GM18507 (cell line): ENCODE measurements around the gene NUF2.
"Not testable (repeated sequence)": the region's sequence is repeated elsewhere in the genome, so short reads cannot be mapped to it uniquely, and the experiment has no call there.

Experiments
- DNase-seq: peaks from one replicate; pipeline ENCODE4 v3.0.0; 2011; ENCODE audit warnings: low read depth; ENCODE audit not compliant: insufficient read length; ENCODE audit errors: extremely low spot score
- FAIRE-seq: peaks from 2 replicates; lab custom pipeline; 2011; peaks lifted over from hg19 to GRCh38; lab: Jason Lieb, UNC

NUF2 gene

GRCh38 chr1:163320891-163321290, 863 bp upstream of the NUF2 start:
- DNase-seq (no peak), FAIRE-seq (peak; percentile 41)

- not testable (repeated sequence) for FAIRE-seq, DNase-seq
Observed at GRCh38 chr1:163323339-163323738, 1.6 kb downstream of the NUF2 start.

GRCh38 chr1:163331116-163331515, 9.4 kb downstream of the NUF2 start:
- FAIRE-seq: no peak
- no peak for DNase-seq

- DNase-seq (no peak), FAIRE-seq (no peak)
Observed at GRCh38 chr1:163335216-163335615, 13.5 kb downstream of the NUF2 start.

GRCh38 chr1:163337631-163338030, 15.9 kb downstream of the NUF2 start:
- FAIRE-seq: no peak
- DNase-seq: no peak

GRCh38 chr1:163346326-163346870, 24.6 kb downstream of the NUF2 start:
- FAIRE-seq: no peak
- DNase-seq: no peak

DNA sequence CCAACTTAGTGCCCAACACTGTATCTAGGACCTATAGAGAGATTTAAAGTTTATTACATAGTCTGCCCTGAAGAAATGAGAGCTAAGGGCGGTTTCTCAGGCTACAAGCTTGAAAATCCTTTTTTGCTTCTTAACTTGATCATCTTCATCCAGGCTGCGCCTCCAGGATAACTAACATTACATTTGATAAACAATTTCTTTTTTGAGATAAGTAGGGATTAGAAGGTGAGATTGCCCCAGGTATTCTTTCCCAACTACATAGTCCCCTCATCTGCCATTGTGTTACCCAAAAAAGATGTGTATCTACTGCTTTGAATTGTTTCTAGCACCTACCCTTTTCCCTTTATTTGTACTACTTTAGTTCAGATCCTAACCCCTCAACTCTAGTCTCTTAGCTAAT, 25.4 kb downstream of the NUF2 start:
- FAIRE-seq: peak; percentile 35

DNA sequence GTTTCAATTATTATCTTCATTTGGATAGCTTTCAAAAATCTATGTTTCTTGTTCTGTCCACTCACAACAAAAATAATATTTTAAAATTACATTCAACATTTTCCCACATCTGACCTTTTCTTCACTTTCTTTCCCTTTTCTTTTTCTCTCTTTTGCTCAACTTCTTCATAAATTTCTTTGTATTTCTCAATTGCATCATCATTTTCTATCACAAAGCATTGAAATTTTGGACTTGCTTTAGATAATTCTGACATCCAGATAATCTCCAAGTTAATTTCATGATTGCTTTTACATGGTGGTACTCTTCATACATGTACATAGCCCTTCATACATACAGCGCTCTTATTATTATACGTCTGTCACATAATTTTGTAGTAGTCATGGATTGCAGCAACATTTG, 30.2 kb downstream of the NUF2 start:
- DNase-seq (no peak), FAIRE-seq (no peak)

More for the DNA sequence above, 25.4 kb downstream of the NUF2 start:
- DNase-seq: no peak

DNA sequence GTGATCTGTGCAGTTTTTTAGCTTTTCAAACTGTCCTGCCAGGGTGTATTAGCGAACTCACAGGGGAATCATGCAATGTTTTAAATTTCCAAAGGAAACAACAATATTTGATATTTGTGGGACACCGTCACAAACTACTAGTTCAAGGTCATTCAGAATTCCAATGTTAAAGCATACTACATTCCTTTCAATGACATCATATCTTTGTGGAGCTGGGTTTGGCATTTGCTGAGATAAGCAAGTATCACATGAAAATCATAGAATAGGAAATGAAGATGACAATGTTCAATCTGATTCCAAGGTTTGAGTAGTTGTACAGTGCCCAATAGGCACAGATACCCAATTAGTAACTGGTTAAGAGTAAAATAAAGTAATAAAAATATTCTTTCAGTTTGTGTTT, 35.6 kb downstream of the NUF2 start:
- DNase-seq (no peak), FAIRE-seq (no peak)

- not testable (repeated sequence) for FAIRE-seq, DNase-seq
Observed at GRCh38 chr1:163358172-163358571, 36.4 kb downstream of the NUF2 start.

DNA sequence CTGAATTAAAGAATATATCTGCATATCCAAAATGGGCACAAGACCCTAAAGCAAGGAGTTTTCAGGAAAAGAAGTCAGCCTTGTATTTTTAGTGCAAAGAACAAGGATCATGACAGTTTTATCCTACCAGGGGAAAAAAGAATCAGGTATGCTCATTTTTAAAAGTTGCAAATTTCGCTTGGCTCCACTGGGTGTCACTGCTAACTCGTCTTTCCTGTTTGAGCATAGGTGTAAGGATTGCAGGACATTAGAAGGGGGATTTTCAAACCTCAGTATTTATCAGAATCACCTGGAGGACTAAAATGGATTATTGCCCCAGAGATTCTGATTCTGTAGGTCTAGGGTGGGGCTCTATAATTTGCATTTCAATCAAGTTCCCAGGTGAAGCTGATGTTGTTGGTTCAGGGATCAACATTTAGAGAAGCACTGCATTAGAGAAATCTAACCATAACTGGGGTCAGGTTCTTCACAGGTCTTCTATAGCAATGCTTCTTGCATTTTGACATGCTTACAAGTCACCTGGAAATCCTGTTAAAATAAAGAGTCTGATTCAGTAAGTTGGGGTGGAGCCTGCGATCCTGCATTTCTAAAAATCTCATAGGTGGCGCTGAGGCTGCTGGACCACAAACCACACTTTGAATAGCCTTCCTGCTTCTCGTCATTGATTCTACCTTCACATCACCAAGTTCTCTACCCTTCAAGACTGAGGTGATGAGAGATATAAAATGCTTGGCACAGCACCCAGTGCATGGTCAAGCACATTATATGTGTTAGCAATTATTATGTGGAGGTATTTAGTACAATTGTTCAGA, 39.6 kb downstream of the NUF2 start:
- no peak for DNase-seq
- peak; percentile 64 for FAIRE-seq

GRCh38 chr1:163365186-163365585, 43.4 kb downstream of the NUF2 start:
- no peak for DNase-seq
- FAIRE-seq: no peak

- no peak for DNase-seq
- no peak for FAIRE-seq
Observed at GRCh38 chr1:163366555-163366954, 44.8 kb downstream of the NUF2 start.

DNA sequence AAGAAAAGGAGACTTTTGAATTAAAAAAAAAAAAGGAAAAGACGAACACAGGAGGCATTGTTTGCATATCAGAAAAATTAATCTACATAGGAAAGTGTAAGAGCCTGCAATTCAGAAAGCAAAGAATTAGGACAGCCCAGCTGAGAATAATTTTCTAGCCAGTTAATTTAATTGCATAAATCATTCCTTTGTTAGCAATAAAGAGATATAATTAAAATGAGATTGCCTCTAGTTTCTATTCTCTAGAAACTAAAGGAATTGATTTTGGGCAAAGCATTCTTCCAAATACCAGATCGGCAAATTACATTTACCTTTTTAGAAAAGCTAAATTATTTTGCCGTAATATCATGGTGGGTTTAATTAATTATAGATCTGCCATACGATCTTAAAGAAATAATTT, 46.0 kb downstream of the NUF2 start:
- no peak for DNase-seq
- no peak for FAIRE-seq

DNA sequence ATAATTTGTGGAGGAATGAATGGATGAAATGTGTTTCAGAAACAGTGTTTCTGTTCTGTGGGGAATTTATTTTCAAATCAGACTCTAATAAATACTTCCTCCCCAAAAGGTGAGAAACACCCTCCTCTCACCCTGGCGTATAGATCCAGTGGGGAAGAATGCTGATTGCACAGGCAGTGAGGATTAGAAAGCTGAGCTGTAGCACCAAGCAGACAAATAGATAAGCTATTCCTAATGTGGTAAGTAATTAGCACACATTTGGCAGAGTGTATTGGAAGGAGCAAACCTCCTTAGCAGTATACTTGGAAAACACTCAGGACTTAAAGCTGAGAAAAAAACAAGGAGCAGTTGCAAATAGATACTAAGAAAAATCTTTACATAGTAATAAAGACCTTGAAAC, 50.8 kb downstream of the NUF2 start:
- DNase-seq: no peak
- no peak for FAIRE-seq

DNA sequence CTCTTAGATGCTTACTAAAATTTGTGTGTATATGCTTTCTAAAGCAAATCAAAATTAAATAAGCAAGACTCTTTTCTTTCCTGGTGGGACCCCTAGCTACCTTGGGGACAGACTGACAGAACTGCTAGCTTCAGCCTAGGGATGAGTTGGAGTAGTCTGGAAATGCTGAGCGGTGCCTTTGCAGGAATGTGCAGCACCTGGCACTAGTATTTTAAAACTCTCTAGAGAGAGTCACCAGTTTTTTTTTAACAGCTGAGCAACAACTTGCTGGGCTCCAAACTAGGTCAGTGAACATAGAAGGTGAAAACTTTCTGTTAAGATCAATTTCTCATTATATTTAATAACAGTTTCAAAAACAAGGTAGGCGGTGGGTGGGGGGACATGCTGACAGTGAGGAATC, 56.8 kb downstream of the NUF2 start:
- FAIRE-seq (no peak), DNase-seq (no peak)

- FAIRE-seq: no peak
Observed at GRCh38 chr1:163379801-163380200, 58.0 kb downstream of the NUF2 start.

DNA sequence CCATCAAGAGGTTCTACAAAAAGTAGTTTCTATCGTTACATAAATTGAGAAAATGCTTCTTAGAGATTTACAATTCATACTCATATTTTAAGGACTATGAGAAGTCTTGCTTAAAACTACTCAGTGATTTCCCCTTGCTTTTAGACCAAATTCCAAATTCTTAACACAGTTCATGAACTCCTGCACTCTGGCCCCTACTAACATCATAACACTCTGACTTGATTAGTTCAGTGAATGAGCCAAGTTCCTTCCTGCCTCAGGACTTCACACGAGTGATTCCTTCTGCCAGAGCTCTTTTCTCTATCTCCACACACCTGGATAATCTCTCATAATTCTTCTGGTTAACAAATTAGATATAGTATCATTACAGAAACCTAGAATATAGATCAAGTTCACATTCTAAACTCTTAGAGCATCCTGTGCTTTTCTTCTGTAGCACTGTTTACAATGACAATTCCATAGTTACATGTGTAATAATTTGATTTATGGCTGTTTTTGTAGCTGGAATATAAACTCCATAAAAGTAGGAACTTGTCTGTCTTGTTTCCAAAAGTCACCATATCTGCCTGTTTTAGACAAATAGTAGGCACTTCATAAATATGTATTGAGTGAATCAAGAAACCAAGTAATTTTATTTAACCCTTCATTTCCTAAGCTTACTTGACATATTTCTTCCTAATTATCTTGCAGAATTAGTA, 59.9 kb downstream of the NUF2 start:
- no peak for FAIRE-seq
- DNase-seq: no peak

More at GRCh38 chr1:163379801-163380200, 58.0 kb downstream of the NUF2 start:
- no peak for DNase-seq

DNA sequence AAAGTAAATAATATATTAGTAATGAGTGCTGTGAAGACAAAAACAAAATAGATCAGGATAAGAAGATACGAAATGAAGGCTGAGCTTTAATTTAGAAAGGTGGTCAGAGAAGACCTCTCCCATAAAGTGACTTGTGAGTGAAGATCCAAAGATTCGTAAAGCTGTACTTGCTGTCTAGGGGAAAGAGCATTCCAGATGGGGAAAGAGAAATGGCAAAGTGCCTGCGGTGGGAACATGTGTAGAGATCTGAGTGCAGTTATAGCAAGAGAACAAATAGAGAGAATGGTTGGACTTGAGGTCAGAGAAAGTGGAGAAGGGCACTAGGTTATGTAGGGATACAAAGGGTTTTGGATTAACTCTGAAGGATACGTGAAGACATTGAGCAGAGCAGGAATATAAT, 60.6 kb downstream of the NUF2 start:
- FAIRE-seq (no peak), DNase-seq (no peak)

GRCh38 chr1:163387146-163387545, 65.4 kb downstream of the NUF2 start:
- DNase-seq: no peak
- no peak for FAIRE-seq

DNA sequence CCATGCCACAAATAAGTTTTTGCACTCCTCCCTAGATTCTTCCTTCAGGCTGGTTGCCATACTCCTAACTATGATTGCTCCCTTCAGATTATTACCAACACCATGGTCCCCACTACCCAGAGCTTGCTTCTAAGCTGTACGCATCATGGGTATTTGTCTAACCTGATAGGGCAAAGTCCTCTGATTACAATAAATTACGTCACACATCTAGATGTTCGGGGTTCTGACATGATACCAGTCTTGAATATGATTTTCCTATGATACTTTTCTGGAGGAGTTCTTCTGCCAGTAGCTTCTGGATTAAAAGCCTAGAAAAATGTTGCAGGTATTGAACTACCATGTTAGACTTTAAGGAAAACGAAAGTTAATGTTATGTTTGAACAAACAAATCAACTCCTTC, 67.2 kb downstream of the NUF2 start:
- FAIRE-seq (no peak), DNase-seq (no peak)
